HUES6 (cell line): ENCODE data around the gene CLEC9A.

Experiments used
- H3K27ac ChIP-seq: 2 replicates; pipeline ENCODE4 v1.7.0; 2013; ENCODE audit warnings: low read depth, mild to moderate bottlenecking, low read length, inconsistent platforms
- H3K27me3 ChIP-seq: 2 replicates; pipeline ENCODE4 v1.6.1; 2013; ENCODE audit warnings: low read length; ENCODE audit not compliant: control insufficient read depth, insufficient read depth
- H3K36me3 ChIP-seq: 2 replicates; pipeline ENCODE4 v1.6.1; 2013; ENCODE audit warnings: low read length; ENCODE audit not compliant: control insufficient read depth, insufficient read depth
- H3K4me1 ChIP-seq: 2 replicates; pipeline ENCODE4 v1.6.1; 2013; ENCODE audit warnings: low read length; ENCODE audit not compliant: control insufficient read depth, insufficient read depth
- H3K4me3 ChIP-seq: 2 replicates; pipeline ENCODE4 v1.5.1; 2013; ENCODE audit warnings: low read depth, low read length
- H3K9ac ChIP-seq: one replicate; pipeline ENCODE4 v1.6.1; 2013; ENCODE audit warnings: mild to moderate bottlenecking, low read length
- H3K9me3 ChIP-seq: 2 replicates; pipeline ENCODE4 v1.6.1; 2013; ENCODE audit warnings: low read depth, low read length; ENCODE audit not compliant: control insufficient read depth, insufficient read depth

The CLEC9A gene

GRCh38 chr12:10030446-10030845 is at the start of gene CLEC9A:
Gene CLEC9A (plus strand): TSS chr12:10030682. CDS start chr12:10052688, 22,006 bp downstream.
- H3K9me3 ChIP-seq, result peaks cover 15% of the 10 kb centered on the region
- H3K27me3 ChIP-seq, result no peaks in the 10 kb centered on the region
- no peak within 1 kb of the TSS for H3K4me3 ChIP-seq
- no peak within 1 kb of the TSS for H3K27ac ChIP-seq
- H3K4me1 ChIP-seq, result no peaks in the 10 kb centered on the region
- H3K36me3 ChIP-seq, result no peaks in the 10 kb centered on the region
- H3K9ac ChIP-seq, result no peak within 1 kb of the TSS

- Histone ChIP-seq H3K27ac (no peak overlapping the region), H3K36me3 (no peaks in the 10 kb centered on the region), H3K4me1 (no peaks in the 10 kb centered on the region), H3K9me3 (no peaks in the 10 kb centered on the region), H3K4me3 (no peak overlapping the region), H3K27me3 (no peaks in the 10 kb centered on the region), H3K9ac (no peak overlapping the region)
Observed at GRCh38 chr12:9991876-9992275, 38.6 kb upstream of the CLEC9A start.

GRCh38 chr12:9992296-9992695 is 38.2 kb upstream of the CLEC9A start:
- Histone ChIP-seq H3K36me3 (no peaks in the 10 kb centered on the region), H3K4me3 (no peak overlapping the region), H3K4me1 (no peaks in the 10 kb centered on the region), H3K27ac (no peak overlapping the region), H3K27me3 (no peaks in the 10 kb centered on the region), H3K9ac (no peak overlapping the region), H3K9me3 (no peaks in the 10 kb centered on the region)

- no peaks in the 10 kb centered on the region for H3K4me1 ChIP-seq
- no peak within 1 kb of the TSS for H3K4me3 ChIP-seq
- H3K9ac ChIP-seq, result no peak within 1 kb of the TSS
- H3K27me3 ChIP-seq, result no peaks in the 10 kb centered on the region
- no peaks in the 10 kb centered on the region for H3K36me3 ChIP-seq
- no peak within 1 kb of the TSS for H3K27ac ChIP-seq
- no peaks in the 10 kb centered on the region for H3K9me3 ChIP-seq
Observed at GRCh38 chr12:9999016-9999415, 31.5 kb upstream of the CLEC9A start, which contains the start of gene CLEC1B. Gene CLEC1B (minus strand): TSS chr12:9999121. CDS start chr12:9999100, 21 bp downstream.

GRCh38 chr12:10001171-10001776 is 29.2 kb upstream of the CLEC9A start:
- H3K4me3 ChIP-seq, result no peak overlapping the region
- H3K27ac ChIP-seq, result no peak overlapping the region
- H3K9me3 ChIP-seq, result no peaks in the 10 kb centered on the region
- H3K36me3 ChIP-seq, result no peaks in the 10 kb centered on the region
- H3K4me1 ChIP-seq, result no peaks in the 10 kb centered on the region
- H3K27me3 ChIP-seq, result no peaks in the 10 kb centered on the region
- H3K9ac ChIP-seq, result no peak overlapping the region

GRCh38 chr12:10012630-10013330 is 17.7 kb upstream of the CLEC9A start:
- H3K9ac ChIP-seq, result no peak overlapping the region
- peaks cover 4% of the 10 kb centered on the region for H3K4me1 ChIP-seq
- no peaks in the 10 kb centered on the region for H3K27me3 ChIP-seq
- H3K4me3 ChIP-seq, result no peak overlapping the region
- H3K36me3 ChIP-seq, result no peaks in the 10 kb centered on the region
- no peak overlapping the region for H3K27ac ChIP-seq
- no peaks in the 10 kb centered on the region for H3K9me3 ChIP-seq

- Histone ChIP-seq H3K27me3 (no peaks in the 10 kb centered on the region), H3K36me3 (no peaks in the 10 kb centered on the region), H3K4me1 (peaks cover 4% of the 10 kb centered on the region), H3K27ac (no peak overlapping the region), H3K4me3 (no peak overlapping the region), H3K9me3 (no peaks in the 10 kb centered on the region), H3K9ac (no peak overlapping the region)
Observed at GRCh38 chr12:10015450-10015849, 15.0 kb upstream of the CLEC9A start.

GRCh38 chr12:10016881-10017280 is 13.6 kb upstream of the CLEC9A start:
- no peaks in the 10 kb centered on the region for H3K36me3 ChIP-seq
- no peaks in the 10 kb centered on the region for H3K27me3 ChIP-seq
- H3K9ac ChIP-seq, result no peak overlapping the region
- no peak overlapping the region for H3K27ac ChIP-seq
- no peaks in the 10 kb centered on the region for H3K9me3 ChIP-seq
- peaks cover 4% of the 10 kb centered on the region for H3K4me1 ChIP-seq
- H3K4me3 ChIP-seq, result no peak overlapping the region

- Histone ChIP-seq H3K36me3 (no peaks in the 10 kb centered on the region), H3K4me1 (peaks cover 4% of the 10 kb centered on the region), H3K27me3 (no peaks in the 10 kb centered on the region), H3K27ac (no peak overlapping the region), H3K9me3 (no peaks in the 10 kb centered on the region), H3K4me3 (no peak overlapping the region), H3K9ac (no peak overlapping the region)
Observed at GRCh38 chr12:10018386-10018785, 12.1 kb upstream of the CLEC9A start.

- no peaks in the 10 kb centered on the region for H3K36me3 ChIP-seq
- peaks cover 4% of the 10 kb centered on the region for H3K4me1 ChIP-seq
- no peak overlapping the region for H3K9ac ChIP-seq
- no peaks in the 10 kb centered on the region for H3K9me3 ChIP-seq
- H3K27me3 ChIP-seq, result no peaks in the 10 kb centered on the region
- H3K27ac ChIP-seq, result no peak overlapping the region
- H3K4me3 ChIP-seq, result no peak overlapping the region
Observed at GRCh38 chr12:10021342-10021741, 9.1 kb upstream of the CLEC9A start.

GRCh38 chr12:10025236-10025635 is 5.2 kb upstream of the CLEC9A start:
- no peak overlapping the region for H3K9ac ChIP-seq
- H3K27ac ChIP-seq, result no peak overlapping the region
- no peaks in the 10 kb centered on the region for H3K27me3 ChIP-seq
- H3K9me3 ChIP-seq, result peaks cover 9% of the 10 kb centered on the region; the same call in 1 of the 2 replicates
- H3K4me1 ChIP-seq, result no peaks in the 10 kb centered on the region
- no peaks in the 10 kb centered on the region for H3K36me3 ChIP-seq
- no peak overlapping the region for H3K4me3 ChIP-seq
